Lung microvascular endothelial cell (primary cell): ENCODE measurements around the gene COMMD1. TPM values are rescaled to one million over a fixed set of nuclear protein-coding genes. Genes with fewer than 3 reads are reported as not detected.
"Not testable (repeated sequence)": the region's sequence is repeated elsewhere in the genome, so short reads cannot be mapped to it uniquely, and the experiment has no call there.

ENCODE experiments used
- DNase-seq, 2 donors: peaks; one replicate each; pipeline versions ENCODE4 v3.0.0 to v3.0.0-alpha.2; 2010; ENCODE audit warnings: low read depth in 2 of 2
- total RNA-seq: library from RNA; depleted of rRNA; stranded (reverse); fragments of >200 nt; gene quantifications from 2 replicates; pipeline ENCODE4 v1.2.1, GENCODE V29; 2014

The COMMD1 gene
- total RNA-seq, 1 donor from 2014 or later: 26.6 TPM

DNA sequence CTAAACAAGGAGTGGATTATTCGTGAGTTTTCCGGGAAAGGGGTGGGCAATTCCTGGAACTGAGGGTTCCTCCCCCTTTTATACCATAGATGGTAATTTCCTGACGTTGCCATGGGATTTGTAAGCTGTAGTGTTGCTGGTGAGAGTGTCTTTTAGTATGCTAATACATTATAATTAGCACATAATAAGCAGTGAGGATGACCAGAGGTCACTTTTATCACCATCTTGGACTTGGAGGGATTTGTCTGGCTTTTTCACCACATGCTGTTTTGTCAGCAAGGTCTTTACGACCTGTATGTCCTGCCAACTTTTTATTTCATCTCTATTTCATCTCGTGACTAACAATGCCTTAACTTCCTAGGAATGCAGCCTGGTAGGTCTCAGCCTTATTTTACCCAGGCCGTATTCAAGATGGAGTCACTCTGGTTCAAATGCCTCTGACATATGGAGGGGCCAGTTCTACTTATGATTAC, 165.7 kb downstream of the COMMD1 start:
- no peak for DNase-seq

- no peak for DNase-seq
Measured at GRCh38 chr2:62071760-62072680, 166.5 kb downstream of the COMMD1 start.

GRCh38 chr2:62074233-62074632, 168.8 kb downstream of the COMMD1 start:
- DNase-seq: no peak

- no peak for DNase-seq
Measured at GRCh38 chr2:62076980-62077638, 171.6 kb downstream of the COMMD1 start.

- no peak for DNase-seq
Measured at GRCh38 chr2:62084801-62085200, 179.3 kb downstream of the COMMD1 start.

- no peak for DNase-seq
Measured at GRCh38 chr2:62089658-62090057, 184.2 kb downstream of the COMMD1 start.

DNA sequence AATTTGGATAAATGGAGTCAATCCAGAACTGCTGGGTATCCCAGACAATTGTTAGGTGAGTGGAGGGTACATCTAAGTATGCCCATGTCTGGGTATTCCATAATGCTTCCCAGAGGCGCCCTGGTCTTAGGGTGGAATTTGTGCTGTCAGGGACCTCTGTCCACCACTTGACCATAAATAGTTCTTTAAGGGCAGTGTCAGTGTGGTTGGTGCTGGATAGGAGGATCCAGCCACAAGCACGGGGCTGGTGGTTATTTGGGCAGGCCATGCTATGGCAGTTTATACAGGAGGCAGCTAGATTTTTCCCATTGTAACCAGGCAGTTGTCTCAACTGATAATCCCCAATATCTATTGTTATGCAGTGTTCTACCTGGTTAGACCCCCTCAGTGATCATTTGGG, 186.0 kb downstream of the COMMD1 start:
- DNase-seq: no peak

- no peak for DNase-seq
Measured at GRCh38 chr2:62099050-62099449, 193.6 kb downstream of the COMMD1 start.

DNA sequence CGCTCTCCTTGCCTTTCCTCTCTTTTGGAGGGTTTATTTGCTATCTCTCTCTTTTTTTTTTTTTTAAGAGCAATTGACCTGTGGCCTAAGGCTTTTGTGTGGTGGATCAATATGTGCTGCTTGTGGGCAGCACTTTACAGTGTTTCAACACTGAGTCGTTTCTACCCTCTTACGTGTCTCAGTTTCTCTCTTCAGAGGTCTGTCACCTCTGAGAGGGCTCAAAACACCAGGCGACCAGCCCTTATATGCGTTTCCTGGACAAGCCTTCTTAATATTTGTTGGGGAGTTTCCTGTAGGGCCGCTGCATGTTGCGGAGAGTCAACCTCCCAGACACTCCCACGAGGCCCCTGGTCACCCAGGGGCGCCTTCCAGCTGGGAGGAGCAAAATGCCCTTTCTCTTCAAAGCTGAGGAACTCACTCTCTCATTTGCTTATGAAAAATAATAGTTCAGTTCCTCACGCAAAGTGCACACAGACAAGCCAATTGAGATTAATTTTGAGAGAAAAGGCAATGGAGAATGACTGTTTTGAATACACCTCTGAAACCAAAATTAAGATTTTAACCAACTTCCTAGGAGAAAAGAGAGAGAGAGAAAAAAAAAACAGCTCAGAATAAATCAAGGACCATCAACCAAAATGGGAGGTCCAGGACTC, 194.2 kb downstream of the COMMD1 start:
- no peak for DNase-seq

DNA sequence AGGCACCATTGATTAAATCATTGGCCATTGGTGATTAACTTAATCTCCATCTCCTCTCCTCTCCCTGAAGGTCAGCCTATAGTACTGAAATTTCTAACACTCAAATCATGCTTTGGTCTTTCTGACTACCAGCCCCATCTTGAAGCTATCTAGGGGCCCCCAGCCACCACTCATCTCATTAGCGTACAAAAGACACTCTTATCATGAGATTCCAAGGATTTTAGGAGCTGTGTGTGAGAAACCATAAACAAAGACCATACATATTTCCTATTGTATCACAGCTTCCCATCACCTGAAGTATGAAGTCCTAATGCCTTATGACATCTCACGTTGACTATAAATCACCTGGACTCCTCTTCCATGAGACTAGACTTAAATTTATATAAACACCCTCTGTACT, 196.4 kb downstream of the COMMD1 start:
- no peak for DNase-seq

DNA sequence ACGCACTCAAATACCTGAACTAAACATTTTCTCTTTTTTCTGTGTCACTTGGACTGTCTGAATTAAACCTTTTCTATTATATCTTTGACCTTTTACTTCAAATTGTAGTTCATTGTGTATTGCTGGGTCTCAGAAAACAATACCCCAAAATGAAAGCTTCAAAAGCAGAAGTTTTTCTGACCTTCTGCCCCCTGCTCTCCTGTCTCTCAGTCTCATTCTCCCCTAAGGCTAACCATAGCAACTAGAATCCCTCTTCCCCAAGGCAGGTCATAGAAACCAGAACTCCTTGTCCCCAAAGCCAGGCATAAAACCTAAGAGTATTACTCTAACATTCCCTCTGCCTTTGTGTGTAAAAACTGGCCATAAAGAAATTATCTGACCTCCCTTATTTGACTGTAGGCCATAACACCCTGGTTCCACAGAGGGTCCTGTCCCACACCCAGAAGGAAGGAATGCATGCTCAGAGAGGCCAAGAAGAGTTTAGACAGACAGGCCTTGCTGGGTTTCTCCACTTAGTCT, 197.0 kb downstream of the COMMD1 start:
- no peak for DNase-seq

DNA sequence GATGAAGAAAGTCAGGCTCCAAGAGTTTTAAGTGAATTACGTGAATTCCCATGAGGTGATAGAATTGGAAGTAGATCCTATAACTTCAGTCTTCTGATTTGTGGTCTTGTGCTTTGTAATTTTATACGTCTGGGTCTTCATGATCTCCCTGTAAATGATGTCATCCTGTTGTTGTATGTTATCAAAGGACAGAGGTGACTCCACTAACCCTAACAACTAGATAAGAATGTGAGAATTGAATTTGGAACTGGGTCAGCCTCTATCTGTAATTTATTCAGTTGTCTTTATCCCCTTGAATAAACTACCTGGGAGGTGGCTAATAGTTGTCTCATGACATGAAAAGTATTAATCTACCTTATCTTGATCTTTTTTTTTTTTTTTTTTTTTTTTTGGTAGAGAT, 204.1 kb downstream of the COMMD1 start:
- no peak for DNase-seq

GRCh38 chr2:62110415-62111025, 205.0 kb downstream of the COMMD1 start:
- DNase-seq: no peak

GRCh38 chr2:62112179-62112578, 206.7 kb downstream of the COMMD1 start:
- DNase-seq: peak in 1 of 2 donors; percentile 34

- DNase-seq: peak in 1 of 2 donors; percentile 12
Measured at GRCh38 chr2:62114564-62114963, 209.1 kb downstream of the COMMD1 start.

DNA sequence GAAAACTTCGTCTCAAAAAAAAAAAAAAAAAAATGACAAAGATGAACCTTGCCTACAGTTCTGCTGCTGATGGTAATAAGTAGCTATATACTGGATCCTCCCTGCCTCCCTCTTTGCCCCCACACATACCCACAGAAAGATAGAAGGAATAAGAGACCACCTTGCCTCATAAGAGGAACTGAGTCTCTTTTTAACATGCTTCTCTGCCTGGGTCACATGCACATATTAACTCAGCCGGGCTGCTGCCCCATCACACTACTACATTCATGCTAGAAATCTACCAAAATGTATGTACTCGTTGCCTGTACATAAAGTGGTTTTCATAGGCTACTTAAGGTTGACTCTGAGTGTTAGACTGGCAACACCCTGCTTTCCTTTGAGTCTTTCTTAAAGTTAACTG, 211.5 kb downstream of the COMMD1 start:
- no peak for DNase-seq

- DNase-seq: peak; percentile 46 to 79
Measured at GRCh38 chr2:62118160-62118559, 212.7 kb downstream of the COMMD1 start.

GRCh38 chr2:62119311-62119974, 214.0 kb downstream of the COMMD1 start:
- DNase-seq: no peak

DNA sequence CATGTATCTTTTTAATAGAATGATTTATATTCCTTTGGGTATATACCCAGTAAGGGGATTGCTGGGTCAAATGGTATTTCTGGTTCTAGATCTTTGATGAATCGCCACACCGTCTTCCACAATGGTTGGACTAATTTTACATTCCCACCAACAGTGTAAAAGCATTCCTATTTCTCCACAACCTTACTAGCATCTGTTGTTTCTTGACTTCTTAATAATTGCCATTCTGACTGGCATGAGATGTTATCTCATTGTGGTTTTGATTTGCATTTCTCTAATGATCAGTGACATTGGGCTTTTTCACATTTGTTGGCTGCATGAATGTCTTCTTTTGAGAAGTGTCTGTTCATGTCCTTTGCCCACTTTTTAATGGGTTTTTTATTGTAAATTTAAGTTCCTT, 220.8 kb downstream of the COMMD1 start:
- not testable (repeated sequence) for DNase-seq

DNA sequence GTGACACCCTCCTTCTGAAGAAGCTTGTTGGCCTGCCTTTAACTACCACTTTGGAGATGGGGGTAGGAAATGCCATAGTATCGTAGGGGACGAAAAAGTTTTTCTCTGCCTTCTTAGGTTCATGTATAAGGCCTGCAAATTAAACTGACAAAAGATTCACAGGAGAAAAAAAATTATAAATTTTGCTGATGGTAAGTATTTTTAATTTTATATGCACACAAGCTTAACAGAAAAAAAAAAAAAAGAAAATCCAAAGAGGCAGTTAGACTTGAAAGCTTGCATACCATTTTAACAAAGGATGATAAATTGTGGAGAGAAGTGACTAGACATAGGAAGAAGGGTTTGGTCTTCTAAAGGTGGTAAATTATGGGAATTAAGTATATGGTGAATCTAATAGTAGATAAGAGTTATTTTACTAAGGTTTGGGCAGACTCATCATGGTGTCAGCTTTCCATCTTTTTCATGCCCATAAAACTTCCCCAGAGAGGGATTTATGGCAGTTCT, 227.9 kb downstream of the COMMD1 start:
- no peak for DNase-seq
